Esophagus (tissue), 2 donors: ENCODE results near the gene POLR3K. TPM values are rescaled to one million over a fixed set of nuclear protein-coding genes. Genes with fewer than 3 reads are reported as not detected.

ENCODE experiments used
- H3K27ac ChIP-seq, 2 donors: one replicate each; pipeline ENCODE4 v1.5.1; 2013; ENCODE audit warnings: low read depth in 2 of 2, mild to moderate bottlenecking in 2 of 2, inconsistent platforms in 1 of 2, low read length in 1 of 2, moderate library complexity in 1 of 2
- H3K27me3 ChIP-seq, 2 donors: one replicate each; pipeline ENCODE4 v1.6.1; 2013; ENCODE audit warnings: low read length in 2 of 2, control low read depth in 1 of 2, mild to moderate bottlenecking in 1 of 2; ENCODE audit not compliant: insufficient read depth in 2 of 2, control insufficient read depth in 1 of 2
- H3K36me3 ChIP-seq, 2 donors: one replicate each; pipeline ENCODE4 v1.6.1; 2013; ENCODE audit warnings: low read length in 1 of 2; ENCODE audit not compliant: control insufficient read depth in 2 of 2, insufficient read depth in 2 of 2
- H3K4me1 ChIP-seq, 2 donors: one replicate each; pipeline ENCODE4 v1.6.1; 2013; ENCODE audit warnings: low read length in 1 of 2; ENCODE audit not compliant: control insufficient read depth in 2 of 2, insufficient read depth in 2 of 2
- H3K4me3 ChIP-seq, 2 donors: one replicate each; pipeline ENCODE4 v1.5.1; 2013; ENCODE audit warnings: low read length in 2 of 2, mild to moderate bottlenecking in 2 of 2, low read depth in 1 of 2, moderate library complexity in 1 of 2
- H3K9me3 ChIP-seq, 2 donors: one replicate each; pipeline ENCODE4 v1.6.1; 2013; ENCODE audit warnings: mild to moderate bottlenecking in 2 of 2, low read depth in 1 of 2, low read length in 1 of 2, moderate library complexity in 1 of 2; ENCODE audit not compliant: control insufficient read depth in 2 of 2, insufficient read depth in 1 of 2
- WGBS, 2 donors: extraction: QIAGEN DNeasy Blood & Tissue Kit; methylation state at CpG; one replicate each; pipeline ENCODE4 v1.1.7; 2013; 5-methylcytosine and 5-hydroxymethylcytosine counted together
- polyA plus RNA-seq, 2 donors: library from polyadenylated mRNA; stranded (reverse); fragments of 200-250 nt; gene quantifications; one replicate each; pipeline ENCODE4 v1.2.3, GENCODE V29; 2013
- donor health status: healthy with polysubstance abuse.
- donor health status: Bipolar disorder and iron deficiency.

Gene POLR3K
- polyA plus RNA-seq, 2 donors = 4.3 to 11.4 TPM

GRCh38 chr16:79151-80054, 26.0 kb upstream of the POLR3K start:
- H3K27me3 ChIP-seq = no peaks in the 10 kb centered on the region
- H3K36me3 ChIP-seq = peaks cover 3 to 23% of the 10 kb centered on the region in 2 donors
- WGBS, 2 donors = 73 to 74% methylated on average over 32 of the region's 32 CpGs
- H3K4me1 ChIP-seq = peaks cover 17 to 32% of the 10 kb centered on the region in 2 donors
- no peak overlapping the region for H3K27ac ChIP-seq
- no peaks in the 10 kb centered on the region for H3K9me3 ChIP-seq
- no peak overlapping the region for H3K4me3 ChIP-seq

DNA sequence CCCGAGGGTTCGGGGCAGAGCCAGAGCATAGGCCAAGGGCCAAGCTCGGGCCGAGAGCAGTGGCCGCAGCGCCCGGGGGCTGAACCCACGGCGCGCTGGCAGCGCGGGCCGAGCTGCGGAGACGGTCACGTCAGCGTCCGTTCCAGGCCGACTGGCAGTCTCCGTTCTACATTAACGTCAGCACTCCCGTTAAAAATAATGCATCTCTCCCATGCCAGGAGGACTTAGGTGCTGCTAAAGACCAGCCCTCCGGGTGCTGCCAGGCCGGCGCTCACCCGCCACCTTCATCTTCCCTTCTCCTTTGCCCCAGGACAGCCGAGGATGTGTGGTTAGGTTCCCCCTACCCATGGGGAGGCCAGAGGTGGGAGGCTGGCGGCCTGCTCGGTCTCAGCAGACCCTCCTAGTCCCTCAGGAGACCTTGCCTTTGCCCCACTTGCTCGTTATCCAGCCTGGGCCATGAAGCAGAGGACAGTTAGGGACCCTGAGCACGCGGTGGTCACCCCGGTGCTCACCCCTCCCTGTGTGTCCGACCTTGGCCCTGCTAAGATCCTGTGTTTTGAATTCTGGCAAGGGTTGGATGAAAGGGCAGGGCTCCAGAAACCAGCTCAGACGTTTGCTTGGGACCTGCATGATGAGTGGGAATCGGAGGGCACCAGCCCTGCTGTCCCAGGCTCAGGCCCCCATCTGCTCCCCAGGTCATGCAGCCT, 25.2 kb upstream of the POLR3K start:
- Histone ChIP-seq H3K9me3 (no peaks in the 10 kb centered on the region), H3K4me3 (peak overlapping the region; percentile 76 to 88), H3K36me3 (peaks cover 0 to 19% of the 10 kb centered on the region in 2 donors), H3K27me3 (no peaks in the 10 kb centered on the region), H3K4me1 (peaks cover 15 to 37% of the 10 kb centered on the region in 2 donors), H3K27ac (peak overlapping the region; percentile 87 to 93)
- 5 to 7% methylated on average over 36 of the region's 36 CpGs for WGBS, 2 donors

DNA sequence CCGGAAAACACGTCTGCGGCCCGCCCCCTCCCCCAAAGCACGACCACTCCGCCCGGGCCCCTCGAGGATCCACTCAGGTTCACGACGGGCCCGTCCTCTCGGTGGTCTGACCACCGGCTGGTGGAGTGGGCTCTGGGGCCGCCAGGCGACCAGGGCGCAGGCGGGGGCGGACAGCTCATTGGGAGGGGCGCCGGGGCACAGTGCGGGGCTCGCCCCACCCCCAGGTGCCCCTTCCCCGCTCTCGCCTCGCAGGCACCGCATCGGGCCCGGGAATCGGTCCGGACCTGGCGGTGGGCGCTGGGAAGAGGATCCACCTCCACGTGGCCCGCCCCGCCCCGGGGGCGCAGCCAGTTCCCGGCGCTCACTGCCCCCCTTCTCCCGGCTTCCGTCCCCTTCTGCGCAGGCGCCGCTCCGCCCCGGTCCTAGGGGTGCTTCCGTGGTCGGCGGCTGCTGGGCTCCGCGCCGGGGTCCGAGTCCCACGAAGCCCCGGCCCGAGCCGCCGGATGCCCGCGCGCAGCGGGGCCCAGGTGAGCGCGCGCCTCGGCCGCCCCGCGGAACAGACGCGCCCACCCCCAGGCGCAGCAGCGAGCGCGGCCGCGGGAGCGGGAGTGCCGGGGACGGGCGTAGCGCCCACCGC, 24.5 kb upstream of the POLR3K start, which contains the start of gene MPG:
TSS of gene MPG (plus strand) at position 419 of the 637 bp plus-strand sequence. CDS start at position 504, 85 bp downstream.
- Histone ChIP-seq H3K27me3 (no peaks in the 10 kb centered on the region), H3K27ac (peak within 1 kb of the TSS; percentile 87 to 93), H3K4me1 (peaks cover 21 to 43% of the 10 kb centered on the region in 2 donors), H3K9me3 (no peaks in the 10 kb centered on the region), H3K4me3 (peak within 1 kb of the TSS; percentile 76 to 88), H3K36me3 (peaks cover 0 to 16% of the 10 kb centered on the region in 2 donors)
- WGBS, 2 donors = 0 to 1% methylated on average over 61 to 83 of the region's 83 CpGs

DNA sequence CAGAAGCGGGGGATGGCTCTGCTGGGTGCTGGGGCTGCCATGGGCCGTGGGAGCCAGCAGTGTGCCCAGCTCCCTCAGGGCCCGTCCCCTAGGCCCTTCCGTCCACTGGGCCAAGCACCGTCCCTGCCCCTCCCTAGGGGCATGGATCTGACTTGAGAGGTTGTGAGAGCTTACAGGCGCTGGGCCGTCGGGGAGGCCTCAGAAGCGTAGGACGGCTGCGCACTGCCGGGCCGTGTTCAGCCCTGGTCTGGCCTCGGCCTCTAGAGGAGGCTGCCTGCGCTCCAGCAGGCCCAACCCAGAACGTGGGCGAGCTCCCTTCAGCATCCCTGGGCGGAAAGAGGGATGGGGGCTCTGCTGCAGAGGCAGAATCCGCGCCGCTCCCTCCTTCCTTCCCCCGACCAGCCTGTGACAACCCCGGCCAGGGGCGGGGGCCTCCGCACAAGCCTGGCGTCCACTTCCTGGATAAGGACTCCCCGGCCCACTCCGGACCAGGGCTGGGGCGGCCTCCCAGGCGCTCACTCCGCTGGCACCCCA, 23.9 kb upstream of the POLR3K start:
- Histone ChIP-seq H3K4me1 (peaks cover 21 to 47% of the 10 kb centered on the region in 2 donors), H3K9me3 (no peaks in the 10 kb centered on the region), H3K27ac (peak overlapping the region; percentile 87 to 93), H3K4me3 (peak overlapping the region; percentile 76 to 88), H3K27me3 (no peaks in the 10 kb centered on the region), H3K36me3 (peaks cover 0 to 13% of the 10 kb centered on the region in 2 donors)
- WGBS, 2 donors = 7 to 22% methylated on average over 26 to 31 of the region's 31 CpGs

DNA sequence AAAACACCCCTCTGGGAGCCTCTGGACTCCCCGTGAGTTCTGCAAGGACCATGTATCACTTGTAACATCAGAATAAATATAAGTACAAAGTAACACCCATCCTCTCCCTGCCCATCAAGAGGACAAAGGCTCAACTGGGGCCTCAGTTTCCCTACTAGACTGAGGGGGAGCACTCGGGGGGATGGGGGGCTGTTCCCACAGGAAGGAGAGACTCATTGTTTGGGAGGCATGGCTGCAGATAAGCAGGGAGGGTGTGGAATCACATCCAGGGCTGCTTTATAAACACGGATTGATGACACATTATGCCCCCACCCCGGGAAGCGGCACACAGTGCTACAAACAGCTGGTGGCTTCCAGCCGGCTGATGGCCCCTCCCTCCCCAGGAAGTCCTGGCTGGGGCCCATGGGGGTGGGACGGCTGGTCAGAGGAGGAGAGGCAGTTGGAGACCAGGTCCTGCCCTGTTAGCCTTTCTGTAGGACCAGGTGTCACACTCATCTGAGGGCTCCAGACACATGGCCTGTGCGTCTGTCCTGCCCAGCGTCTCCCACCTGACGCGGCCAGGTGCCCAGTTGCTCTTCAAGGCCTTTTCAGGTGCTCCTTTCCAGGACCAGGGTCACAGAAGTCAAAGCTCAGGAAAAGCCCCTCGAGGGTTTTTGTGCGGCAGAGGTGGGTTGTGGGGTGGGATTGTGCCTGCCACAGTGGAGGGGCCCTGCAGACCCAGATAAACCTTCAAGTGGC, 23.3 kb upstream of the POLR3K start:
- Histone ChIP-seq H3K36me3 (peaks cover 0 to 11% of the 10 kb centered on the region in 2 donors), H3K27me3 (no peaks in the 10 kb centered on the region), H3K4me1 (peaks cover 21 to 47% of the 10 kb centered on the region in 2 donors), H3K9me3 (no peaks in the 10 kb centered on the region), H3K27ac (peak overlapping the region; percentile 87 to 93), H3K4me3 (peak overlapping the region in 1 of 2 donors; percentile 76)
- 24 to 31% methylated on average over 12 to 13 of the region's 13 CpGs for WGBS, 2 donors

GRCh38 chr16:75580-76501, 22.4 kb upstream of the POLR3K start:
- H3K4me1 ChIP-seq = peaks cover 21 to 53% of the 10 kb centered on the region in 2 donors
- peak overlapping the region; percentile 72 to 93 for H3K27ac ChIP-seq
- no peaks in the 10 kb centered on the region for H3K9me3 ChIP-seq
- no peaks in the 10 kb centered on the region for H3K27me3 ChIP-seq
- H3K36me3 ChIP-seq = peaks cover 0 to 10% of the 10 kb centered on the region in 2 donors
- no peak overlapping the region for H3K4me3 ChIP-seq
- WGBS, 2 donors = 37 to 48% methylated on average over 11 of the region's 11 CpGs

- Histone ChIP-seq H3K9me3 (no peaks in the 10 kb centered on the region), H3K36me3 (peaks cover 0 to 5% of the 10 kb centered on the region in 2 donors), H3K27me3 (no peaks in the 10 kb centered on the region), H3K27ac (peak overlapping the region; percentile 72 to 93), H3K4me3 (no peak overlapping the region), H3K4me1 (peaks cover 22 to 54% of the 10 kb centered on the region in 2 donors)
- 87% methylated on average over 16 of the region's 16 CpGs for WGBS, 2 donors
Measured at GRCh38 chr16:74747-75334, 21.4 kb upstream of the POLR3K start.
